Gastroesophageal sphincter (tissue), 3 donors: ENCODE data around the gene CHST12.

Experiments
- EP300 ChIP-seq: sonication (generic); formaldehyde crosslinking; IDR thresholded peaks from one replicate; pipeline ENCODE4 v1.6.1; 2017; ENCODE audit warnings: antibody characterized with exemption, mild to moderate bottlenecking
- POLR2A ChIP-seq, 2 donors: fragments of 450-650 bp; IDR thresholded peaks; one replicate each; pipeline ENCODE4 v1.6.1; 2017; ENCODE audit warnings: antibody characterized with exemption in 2 of 2, mild to moderate bottlenecking in 2 of 2, moderate library complexity in 1 of 2
- TF ChIP-seq, protein P1 (sequence below), 4 experiments: fragments of 200-600 bp in 2 of 4; fragments of 450-650 bp in 2 of 4; sonication (generic) in 1 of 4; IDR thresholded peaks; one replicate each; pipeline ENCODE4 v1.5.1; 2017 to 2019; ENCODE audit warnings: antibody characterized with exemption in 4 of 4, mild to moderate bottlenecking in 2 of 4, moderate library complexity in 2 of 4

DNA sequence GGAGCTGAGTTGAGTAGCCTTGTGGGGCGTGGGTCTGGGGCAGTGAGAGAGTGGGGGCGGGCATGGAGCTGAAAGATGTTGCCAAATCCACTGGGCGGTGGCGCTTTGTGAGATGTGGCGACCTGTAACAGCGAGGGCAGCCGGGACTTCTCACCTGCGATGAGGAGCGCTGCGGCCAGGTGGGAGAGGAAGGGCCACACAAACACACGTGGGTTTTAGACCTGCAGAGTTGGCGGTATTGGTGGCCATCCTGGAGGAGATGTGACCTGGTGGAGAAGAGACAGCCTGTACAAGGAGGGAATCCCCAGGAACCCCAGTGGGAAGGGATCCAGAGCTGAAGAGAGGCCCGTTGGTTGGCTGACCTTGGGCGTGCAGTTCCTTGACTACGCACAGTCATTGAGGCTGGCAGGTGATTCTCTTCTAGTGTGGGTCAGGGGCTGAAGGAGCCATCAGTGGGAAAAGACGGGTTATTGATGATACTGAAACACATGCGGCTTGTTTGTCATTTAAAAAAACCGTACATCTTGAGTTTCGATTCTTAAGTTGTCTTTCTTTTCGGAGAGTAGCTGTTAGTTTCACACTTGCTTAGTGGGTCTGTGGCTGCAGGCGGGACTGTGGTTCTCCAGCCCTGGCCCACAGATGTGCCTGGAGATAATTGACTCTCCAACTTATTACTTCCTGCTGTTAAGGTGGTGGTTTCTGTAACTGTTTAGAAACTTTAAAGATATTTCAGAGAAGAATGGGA, 2.4 kb downstream of the CHST12 start:
- TF ChIP-seq, protein P1, sequence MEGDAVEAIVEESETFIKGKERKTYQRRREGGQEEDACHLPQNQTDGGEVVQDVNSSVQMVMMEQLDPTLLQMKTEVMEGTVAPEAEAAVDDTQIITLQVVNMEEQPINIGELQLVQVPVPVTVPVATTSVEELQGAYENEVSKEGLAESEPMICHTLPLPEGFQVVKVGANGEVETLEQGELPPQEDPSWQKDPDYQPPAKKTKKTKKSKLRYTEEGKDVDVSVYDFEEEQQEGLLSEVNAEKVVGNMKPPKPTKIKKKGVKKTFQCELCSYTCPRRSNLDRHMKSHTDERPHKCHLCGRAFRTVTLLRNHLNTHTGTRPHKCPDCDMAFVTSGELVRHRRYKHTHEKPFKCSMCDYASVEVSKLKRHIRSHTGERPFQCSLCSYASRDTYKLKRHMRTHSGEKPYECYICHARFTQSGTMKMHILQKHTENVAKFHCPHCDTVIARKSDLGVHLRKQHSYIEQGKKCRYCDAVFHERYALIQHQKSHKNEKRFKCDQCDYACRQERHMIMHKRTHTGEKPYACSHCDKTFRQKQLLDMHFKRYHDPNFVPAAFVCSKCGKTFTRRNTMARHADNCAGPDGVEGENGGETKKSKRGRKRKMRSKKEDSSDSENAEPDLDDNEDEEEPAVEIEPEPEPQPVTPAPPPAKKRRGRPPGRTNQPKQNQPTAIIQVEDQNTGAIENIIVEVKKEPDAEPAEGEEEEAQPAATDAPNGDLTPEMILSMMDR (IDR thresholded peaks at IDR 0.05) = no peak
- TF ChIP-seq POLR2A (IDR thresholded peaks at IDR 0.05) (no peak), EP300 (no peak)
